ENCODE results near the gene SLC5A9. TPM values are rescaled to one million over a fixed set of nuclear protein-coding genes. Genes with fewer than 3 reads are reported as not detected.
"Not testable (repeated sequence)": the region's sequence is repeated elsewhere in the genome, so short reads cannot be mapped to it uniquely, and the experiment has no call there.

The SLC5A9 gene
- total RNA-seq, 1 donor from 2014 or later, result 0.16 TPM

DNA sequence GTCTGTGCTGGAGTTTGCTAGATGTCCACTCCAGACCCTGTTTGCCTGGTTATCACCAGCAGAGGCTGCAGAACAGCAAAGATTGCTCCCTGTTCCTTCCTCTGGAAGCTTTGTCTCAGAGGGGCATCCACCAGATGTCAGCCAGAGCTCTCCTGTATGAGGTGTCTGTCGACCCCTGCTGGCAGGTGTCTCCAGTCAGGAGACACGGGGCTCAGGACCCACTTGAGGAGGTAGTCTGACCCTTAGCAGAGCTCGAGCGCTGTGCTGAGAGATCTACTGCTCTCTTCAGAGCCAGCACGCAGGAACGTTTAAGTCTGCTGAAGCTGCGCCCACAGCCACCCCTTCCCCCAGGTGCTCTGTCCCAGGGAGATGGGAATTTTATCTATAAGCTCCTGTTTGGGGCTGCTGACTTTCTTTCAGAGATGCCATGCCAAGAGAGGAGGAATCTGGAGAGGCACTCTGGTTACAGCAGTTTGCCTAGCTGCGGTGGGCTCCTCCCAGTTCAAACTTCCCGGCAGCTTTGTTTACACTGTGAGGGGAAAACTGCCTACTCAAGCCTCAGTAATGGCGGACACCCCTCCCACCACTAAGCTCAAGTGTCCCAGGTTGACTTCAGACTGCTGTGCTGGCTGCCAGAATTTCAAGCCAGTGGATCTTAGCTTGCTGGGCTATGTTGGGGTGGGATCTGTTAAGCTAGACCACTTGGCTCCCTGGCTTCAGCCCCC, 62.3 kb downstream of the SLC5A9 start:
- DNase-seq (ENCODE audit: missing footprints); ATAC-seq; intact Hi-C loops (cut with DNase I): not testable (repeated sequence)

GRCh38 chr1:48285525-48285924, 63.0 kb downstream of the SLC5A9 start:
- ATAC-seq, result no peak
- intact Hi-C loops (cut with DNase I), result no loop called here
- no peak for DNase-seq (ENCODE audit: missing footprints)

- no peak for DNase-seq (ENCODE audit: missing footprints)
- ATAC-seq, result no peak
- intact Hi-C loops (cut with DNase I), result no loop called here
Observed at GRCh38 chr1:48291421-48291820, 68.9 kb downstream of the SLC5A9 start.

DNA sequence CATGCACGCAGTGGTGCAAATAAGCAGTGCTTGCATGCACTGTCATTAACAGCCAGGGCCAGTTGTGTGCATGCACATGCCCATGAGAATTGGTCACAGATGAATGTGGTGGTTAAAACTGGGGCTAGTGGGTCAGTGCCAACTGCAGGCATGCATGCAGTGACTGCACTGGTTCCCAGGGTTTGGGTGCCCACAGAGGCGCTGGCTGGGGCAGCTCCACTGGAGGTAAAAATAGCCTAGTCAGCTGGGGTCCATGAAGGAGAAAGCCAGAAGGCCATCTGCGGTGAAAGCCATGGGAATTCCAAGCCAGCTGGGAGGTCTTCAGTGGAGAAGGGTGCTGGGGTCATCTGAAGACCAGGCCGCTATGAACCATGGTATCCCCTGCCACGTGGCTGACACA, 70.2 kb downstream of the SLC5A9 start:
- intact Hi-C loops (cut with DNase I), result no loop called here
- DNase-seq (ENCODE audit: missing footprints) (no peak), ATAC-seq (no peak)

GRCh38 chr1:48294094-48294493, 71.6 kb downstream of the SLC5A9 start:
- ATAC-seq; DNase-seq (ENCODE audit: missing footprints); intact Hi-C loops (cut with DNase I): not testable (repeated sequence)

DNA sequence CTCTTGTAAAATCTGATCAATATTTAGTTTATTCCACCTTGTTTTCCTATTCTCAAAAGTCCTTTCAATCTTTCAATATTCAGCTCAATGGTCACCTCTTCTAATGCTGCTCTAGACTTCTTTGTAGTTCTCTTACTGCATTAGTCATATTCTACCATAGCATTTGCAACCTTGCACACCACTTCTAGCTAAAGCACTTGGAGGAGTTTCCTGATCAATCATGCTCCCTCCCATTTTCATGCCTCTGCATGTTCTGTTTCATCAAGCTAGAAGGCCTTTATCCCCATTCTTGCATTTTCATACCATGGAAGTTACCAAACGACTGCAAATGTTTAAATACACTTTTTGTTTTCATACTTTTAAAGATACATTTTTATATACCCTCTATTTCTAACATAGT, 72.1 kb downstream of the SLC5A9 start:
- DNase-seq (ENCODE audit: missing footprints), result no peak
- intact Hi-C loops (cut with DNase I), result no loop called here
- no peak for ATAC-seq

Other genes starting within 250 kb of the SLC5A9 start
- gene TRABD2B, start 225.3 kb upstream of the SLC5A9 start, total RNA-seq, result 0.57 TPM
- 10.8 TPM for gene SPATA6, start 249.5 kb downstream of the SLC5A9 start, total RNA-seq